A673 (cell line): ENCODE measurements around the gene BMPR1A. TPM values are rescaled to one million over a fixed set of nuclear protein-coding genes. Genes with fewer than 3 reads are reported as not detected.

ENCODE experiments used
- BruUV-seq: library from RNA; stranded (reverse); fragments of 400-500 nt; replicated peaks from 2 replicates; lab custom pipeline; 2021; lab: Mats Ljungman, UMichigan
- CTCF ChIA-PET: fragments of 300-600 bp; sonication (Branson Sonifier 250); formaldehyde crosslinking; loops from one replicate; lab custom pipeline; 2022; ENCODE audit warnings: antibody characterized with exemption; lab: Charles Lee
- POLR2A ChIA-PET: fragments of 300-600 bp; sonication (Branson Sonifier 250); formaldehyde crosslinking; loops from one replicate; lab custom pipeline; 2022; ENCODE audit warnings: antibody characterized with exemption; ENCODE audit not compliant: low non-redundant PET; lab: Charles Lee
- DNase-seq: peaks from one replicate; pipeline ENCODE4 v3.0.0-alpha.2; 2015; ENCODE audit warnings: low spot score
- H3K27ac ChIP-seq: fragments of 200-600 bp; sonication (generic); 2 replicates; pipeline ENCODE4 v1.5.1; 2016; ENCODE audit warnings: mixed run types, low read depth, mild to moderate bottlenecking, mixed read lengths, antibody characterized with exemption, low read length; ENCODE audit not compliant: poor library complexity, severe bottlenecking
- H3K27me3 ChIP-seq: fragments of 200-600 bp; sonication (generic); replicated peaks from 2 replicates; pipeline ENCODE4 v1.6.1; 2017; ENCODE audit warnings: mixed run types, low read depth, mild to moderate bottlenecking, mixed read lengths, antibody characterized with exemption, low read length; ENCODE audit not compliant: insufficient read depth, poor library complexity
- H3K36me3 ChIP-seq: fragments of 200-600 bp; sonication (generic); 2 replicates; pipeline ENCODE4 v1.6.1; 2016; ENCODE audit warnings: mixed run types, mild to moderate bottlenecking, mixed read lengths, antibody characterized with exemption, low read length; ENCODE audit not compliant: insufficient read depth, poor library complexity, severe bottlenecking
- H3K4me1 ChIP-seq: fragments of 200-600 bp; sonication (generic); 2 replicates; pipeline ENCODE4 v1.6.1; 2017; ENCODE audit warnings: mixed run types, mild to moderate bottlenecking, mixed read lengths, antibody characterized with exemption, low read length; ENCODE audit not compliant: insufficient read depth, poor library complexity, severe bottlenecking
- H3K4me3 ChIP-seq: fragments of 200-600 bp; sonication (generic); 2 replicates; pipeline ENCODE4 v1.5.1; 2016; ENCODE audit warnings: low read depth, mixed run types, mild to moderate bottlenecking, mixed read lengths, low read length; ENCODE audit not compliant: poor library complexity, severe bottlenecking
- H3K9me3 ChIP-seq: fragments of 200-600 bp; sonication (generic); 2 replicates; pipeline ENCODE4 v1.6.1; 2016; ENCODE audit warnings: mixed run types, low read depth, mild to moderate bottlenecking, mixed read lengths, antibody characterized with exemption, low read length; ENCODE audit not compliant: poor library complexity, severe bottlenecking
- EZH2 ChIP-seq: fragments of 200-600 bp; sonication (generic); IDR thresholded peaks from 2 replicates; pipeline ENCODE4 v1.6.1; 2017; ENCODE audit warnings: borderline replicate concordance, low read depth, mild to moderate bottlenecking, mixed read lengths, antibody characterized with exemption, low read length; ENCODE audit not compliant: poor library complexity, severe bottlenecking
- intact Hi-C: fragments of 100-400 bp; cut with micrococcal nuclease; formaldehyde crosslinking; loops from one replicate; pipeline ENCODE4 v1.10.0; 2022; ENCODE audit not compliant: unreplicated experiment
- total RNA-seq: library from RNA; stranded (reverse); gene quantifications from 2 replicates; pipeline ENCODE4 v1.2.3, GENCODE V29; 2021
- TF ChIP-seq, protein P1 (sequence below): fragments of 300-800, 200-600 bp; sonication (generic); conservative IDR thresholded peaks from 2 replicates; pipeline ENCODE4 v1.5.1; 2017; ENCODE audit warnings: low read depth, mild to moderate bottlenecking, antibody characterized with exemption, low read length, moderate library complexity, mixed read lengths

Gene BMPR1A
- total RNA-seq, 1 experiment from 2014 or later: 136 TPM

DNA sequence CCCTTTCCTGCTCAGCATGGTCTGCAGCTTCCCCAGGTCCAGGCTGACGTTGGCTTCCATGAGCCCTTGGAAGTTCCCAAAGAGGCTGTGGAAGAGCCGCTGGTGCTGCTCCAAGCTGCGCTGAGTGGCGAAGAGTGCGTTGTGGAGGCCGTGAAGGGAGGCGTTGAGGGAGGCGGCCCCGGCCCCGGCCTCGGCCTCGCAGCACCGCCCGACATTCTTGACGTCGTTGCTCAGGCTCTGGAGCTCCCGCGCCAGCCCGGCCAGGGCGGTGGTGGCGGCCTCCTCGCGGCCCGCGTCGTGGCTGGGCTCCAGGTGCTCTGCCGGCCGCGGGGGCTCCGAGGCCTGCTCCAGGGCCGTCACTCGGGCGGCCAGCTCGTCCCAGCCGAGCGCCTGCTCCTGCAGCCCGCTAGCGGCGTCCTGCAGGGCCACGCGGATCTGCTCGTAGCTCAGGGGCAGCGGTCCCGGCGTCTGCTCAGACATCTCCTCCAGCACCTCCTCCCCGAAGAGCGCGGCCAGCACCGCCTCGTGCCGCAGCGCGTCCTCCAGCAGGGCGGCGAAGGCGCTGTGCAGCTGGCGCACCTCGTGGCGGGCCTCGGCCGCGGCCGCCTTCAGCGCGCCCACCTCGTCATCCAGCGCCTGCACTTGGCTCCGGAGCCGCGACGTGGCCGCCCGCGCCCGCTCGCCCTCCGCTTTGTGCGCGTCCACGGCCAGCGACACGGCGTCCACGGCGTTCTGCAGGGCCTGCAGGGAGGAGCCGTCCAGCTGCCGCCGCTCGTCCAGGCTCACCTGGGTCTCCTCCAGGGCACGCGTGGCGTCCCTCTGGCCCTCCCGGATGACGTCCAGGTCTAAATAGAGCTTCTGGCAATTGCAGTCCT, 186.3 kb downstream of the BMPR1A start:
- POLR2A ChIA-PET: no interaction called here

DNA sequence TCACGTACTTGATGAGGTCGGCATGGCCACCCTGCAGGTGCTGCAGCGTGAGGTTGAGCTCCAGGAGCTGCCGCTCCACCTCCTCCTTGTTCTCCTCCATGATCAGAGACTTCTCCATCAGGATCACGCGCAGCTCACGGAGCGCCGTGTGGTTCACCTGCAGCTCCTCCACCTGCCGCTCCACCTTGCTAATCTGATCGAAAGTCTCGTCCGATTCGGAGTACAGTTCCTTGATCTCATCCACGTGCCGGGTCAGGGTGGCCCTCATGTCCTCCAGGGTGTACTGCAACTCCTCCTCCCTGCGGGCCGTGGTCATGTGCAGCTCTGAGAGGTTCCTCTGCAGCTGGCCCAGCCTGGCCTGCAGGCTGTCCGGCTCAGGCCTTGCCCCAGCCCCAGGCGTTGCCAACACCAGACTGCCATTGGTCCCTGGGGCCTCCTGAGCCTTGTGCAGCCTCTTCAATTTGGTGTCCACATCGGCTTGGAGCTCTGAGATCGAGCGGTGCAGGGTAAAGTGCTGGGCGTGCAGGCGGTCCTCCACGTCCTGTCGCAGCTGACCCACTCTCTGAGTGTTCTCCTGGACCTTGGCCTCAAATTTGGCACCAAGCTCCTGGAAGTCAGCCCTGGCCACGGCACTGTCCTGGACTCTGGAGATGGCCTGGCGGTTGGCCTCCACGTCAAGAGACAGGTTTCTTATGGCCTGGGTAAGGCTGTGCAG, 187.1 kb downstream of the BMPR1A start:
- Histone ChIP-seq H3K4me1 (no peaks in the 10 kb centered on the region), H3K4me3 (no peak overlapping the region), H3K27me3 (no peaks in the 10 kb centered on the region), H3K36me3 (no peaks in the 10 kb centered on the region), H3K27ac (no peak overlapping the region), H3K9me3 (no peaks in the 10 kb centered on the region)
- CTCF ChIA-PET: no interaction called here
- POLR2A ChIA-PET: no interaction called here
- DNase-seq: no peak
- no peak for TF ChIP-seq EZH2
- no TSS peak for BruUV-seq
- intact Hi-C loops: no loop called here

More for the DNA sequence above, 186.3 kb downstream of the BMPR1A start:
- intact Hi-C loops: no loop called here
- H3K27me3 ChIP-seq: no peaks in the 10 kb centered on the region
- CTCF ChIA-PET: no interaction called here
- no peaks in the 10 kb centered on the region for H3K4me1 ChIP-seq
- H3K36me3 ChIP-seq: no peaks in the 10 kb centered on the region
- TF ChIP-seq, protein P1, sequence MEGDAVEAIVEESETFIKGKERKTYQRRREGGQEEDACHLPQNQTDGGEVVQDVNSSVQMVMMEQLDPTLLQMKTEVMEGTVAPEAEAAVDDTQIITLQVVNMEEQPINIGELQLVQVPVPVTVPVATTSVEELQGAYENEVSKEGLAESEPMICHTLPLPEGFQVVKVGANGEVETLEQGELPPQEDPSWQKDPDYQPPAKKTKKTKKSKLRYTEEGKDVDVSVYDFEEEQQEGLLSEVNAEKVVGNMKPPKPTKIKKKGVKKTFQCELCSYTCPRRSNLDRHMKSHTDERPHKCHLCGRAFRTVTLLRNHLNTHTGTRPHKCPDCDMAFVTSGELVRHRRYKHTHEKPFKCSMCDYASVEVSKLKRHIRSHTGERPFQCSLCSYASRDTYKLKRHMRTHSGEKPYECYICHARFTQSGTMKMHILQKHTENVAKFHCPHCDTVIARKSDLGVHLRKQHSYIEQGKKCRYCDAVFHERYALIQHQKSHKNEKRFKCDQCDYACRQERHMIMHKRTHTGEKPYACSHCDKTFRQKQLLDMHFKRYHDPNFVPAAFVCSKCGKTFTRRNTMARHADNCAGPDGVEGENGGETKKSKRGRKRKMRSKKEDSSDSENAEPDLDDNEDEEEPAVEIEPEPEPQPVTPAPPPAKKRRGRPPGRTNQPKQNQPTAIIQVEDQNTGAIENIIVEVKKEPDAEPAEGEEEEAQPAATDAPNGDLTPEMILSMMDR: no peak
- TF ChIP-seq EZH2: no peak
- H3K9me3 ChIP-seq: no peaks in the 10 kb centered on the region
- BruUV-seq: no TSS peak
- no peak overlapping the region for H3K27ac ChIP-seq
- DNase-seq: no peak
- H3K4me3 ChIP-seq: no peak overlapping the region

DNA sequence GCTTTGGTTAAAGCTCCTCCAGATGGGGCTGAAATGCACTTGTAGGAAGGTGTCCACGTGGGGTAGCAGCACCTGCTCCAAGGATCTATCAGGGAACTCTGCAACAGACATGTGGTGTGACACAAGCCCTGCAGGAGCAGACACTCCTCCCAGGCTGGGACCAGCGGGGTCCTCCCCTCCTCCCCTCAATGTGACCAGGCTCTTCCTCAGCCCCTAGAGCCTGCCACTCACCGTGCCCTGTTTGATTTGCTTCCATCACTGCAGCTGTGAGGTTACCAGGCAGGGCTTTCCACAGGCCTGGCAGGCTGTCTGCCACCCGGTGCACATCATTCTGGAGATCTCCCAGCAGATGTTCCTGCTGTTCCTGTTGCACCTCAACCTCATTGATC, 187.6 kb downstream of the BMPR1A start:
- POLR2A ChIA-PET: no interaction called here
- Histone ChIP-seq H3K36me3 (no peaks in the 10 kb centered on the region), H3K27me3 (no peaks in the 10 kb centered on the region), H3K4me1 (no peaks in the 10 kb centered on the region), H3K4me3 (no peak overlapping the region), H3K9me3 (no peaks in the 10 kb centered on the region), H3K27ac (no peak overlapping the region)
- no peak for DNase-seq
- intact Hi-C loops: no loop called here
- CTCF ChIA-PET: no interaction called here
- no TSS peak for BruUV-seq
- TF ChIP-seq, protein P1: no peak
- no peak for TF ChIP-seq EZH2
